ENCODE measurements around the gene MALSU1. TPM values are rescaled to one million over a fixed set of nuclear protein-coding genes. Genes with fewer than 3 reads are reported as not detected.

MALSU1 gene
- total and polyA plus RNA-seq, 2 of the 13 experiments (the other 11 are each of a cell fraction or from before 2014, with no cell fraction given), result 72.0 to 141 TPM

- no peak for TF ChIP-seq PPARG (CRISPR knock-in tag; conservative IDR thresholded peaks at IDR 0.05)
- TF ChIP-seq TSC22D2 (CRISPR knock-in tag; IDR thresholded peaks at IDR 0.05; ENCODE audit: borderline replicate concordance), result no peak
- TF ChIP-seq ZNF253 (CRISPR knock-in tag; IDR thresholded peaks at IDR 0.05; ENCODE audit: borderline replicate concordance), result no peak
- peak; percentile 70; the same call in 1 of the 2 replicates for TF ChIP-seq SIN3A (IDR thresholded peaks at IDR 0.05; ENCODE audit: borderline replicate concordance, low read depth, low read length)
- peak; percentile 89 for TF ChIP-seq ARNT2 (CRISPR knock-in tag; IDR thresholded peaks at IDR 0.05; ENCODE audit: low read depth)
- peak; percentile 57 for TF ChIP-seq GATAD2A (CRISPR knock-in tag; IDR thresholded peaks at IDR 0.05)
- TF ChIP-seq FOXM1 (CRISPR knock-in tag; IDR thresholded peaks at IDR 0.05), result no peak
- TF ChIP-seq ZNF574 (CRISPR knock-in tag; IDR thresholded peaks at IDR 0.05), result peak; percentile 59
- TF ChIP-seq HCFC1 (IDR thresholded peaks at IDR 0.05; ENCODE audit: low read depth, low read length), result peak; percentile 32; the same call in 1 of the 2 replicates
- peak; percentile 75 for TF ChIP-seq ZNF143 (CRISPR knock-in tag; IDR thresholded peaks at IDR 0.05)
- TF ChIP-seq XBP1 (CRISPR knock-in tag; IDR thresholded peaks at IDR 0.05), result no peak
- TF ChIP-seq, protein P1, sequence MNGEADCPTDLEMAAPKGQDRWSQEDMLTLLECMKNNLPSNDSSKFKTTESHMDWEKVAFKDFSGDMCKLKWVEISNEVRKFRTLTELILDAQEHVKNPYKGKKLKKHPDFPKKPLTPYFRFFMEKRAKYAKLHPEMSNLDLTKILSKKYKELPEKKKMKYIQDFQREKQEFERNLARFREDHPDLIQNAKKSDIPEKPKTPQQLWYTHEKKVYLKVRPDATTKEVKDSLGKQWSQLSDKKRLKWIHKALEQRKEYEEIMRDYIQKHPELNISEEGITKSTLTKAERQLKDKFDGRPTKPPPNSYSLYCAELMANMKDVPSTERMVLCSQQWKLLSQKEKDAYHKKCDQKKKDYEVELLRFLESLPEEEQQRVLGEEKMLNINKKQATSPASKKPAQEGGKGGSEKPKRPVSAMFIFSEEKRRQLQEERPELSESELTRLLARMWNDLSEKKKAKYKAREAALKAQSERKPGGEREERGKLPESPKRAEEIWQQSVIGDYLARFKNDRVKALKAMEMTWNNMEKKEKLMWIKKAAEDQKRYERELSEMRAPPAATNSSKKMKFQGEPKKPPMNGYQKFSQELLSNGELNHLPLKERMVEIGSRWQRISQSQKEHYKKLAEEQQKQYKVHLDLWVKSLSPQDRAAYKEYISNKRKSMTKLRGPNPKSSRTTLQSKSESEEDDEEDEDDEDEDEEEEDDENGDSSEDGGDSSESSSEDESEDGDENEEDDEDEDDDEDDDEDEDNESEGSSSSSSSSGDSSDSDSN (CRISPR knock-in tag; IDR thresholded peaks at IDR 0.05), result peak; percentile 94
- 0 out of 2 replicates have a peak, but pooled peaks have one; percentile 43 for TF ChIP-seq POLR2AphosphoS2 (IDR thresholded peaks at IDR 0.05; ENCODE audit: low read depth, low read length)
- TF ChIP-seq RXRA (CRISPR knock-in tag; IDR thresholded peaks at IDR 0.05), result peak; percentile 74; the same call in 1 of the 2 replicates
- TF ChIP-seq CREBL2 (CRISPR knock-in tag; IDR thresholded peaks at IDR 0.05; ENCODE audit: borderline replicate concordance), result no peak
- no peak for TF ChIP-seq ZNF83 (CRISPR knock-in tag; IDR thresholded peaks at IDR 0.05; ENCODE audit: borderline replicate concordance)
- TF ChIP-seq ZNF816 (CRISPR knock-in tag; IDR thresholded peaks at IDR 0.05; ENCODE audit: borderline replicate concordance), result no peak
- TF ChIP-seq ZBTB20 (CRISPR knock-in tag; IDR thresholded peaks at IDR 0.05; ENCODE audit: borderline replicate concordance, low read depth), result 0 out of 2 replicates have a peak, but pooled peaks have one; percentile 35
- TF ChIP-seq ZNF329 (CRISPR knock-in tag; IDR thresholded peaks at IDR 0.05; ENCODE audit: low read depth), result 0 out of 2 replicates have a peak, but pooled peaks have one; percentile 64
- no peak for TF ChIP-seq FIP1L1 (IDR thresholded peaks at IDR 0.05; ENCODE audit: borderline replicate concordance, insufficient read depth, low read depth, low read length)
- TF ChIP-seq SNAPC5 (CRISPR knock-in tag; IDR thresholded peaks at IDR 0.05; ENCODE audit: borderline replicate concordance), result no peak
- TF ChIP-seq REL (CRISPR knock-in tag; conservative IDR thresholded peaks at IDR 0.05), result 0 out of 2 replicates have a peak, but pooled peaks have one; percentile 58
- peak; percentile 53; the same call in 1 of the 2 replicates for TF ChIP-seq MIER3 (CRISPR knock-in tag; IDR thresholded peaks at IDR 0.05; ENCODE audit: borderline replicate concordance)
- peak; percentile 86 for TF ChIP-seq ZNF580 (CRISPR knock-in tag; IDR thresholded peaks at IDR 0.05; ENCODE audit: borderline replicate concordance, low read depth)
These were observed at the start of gene MALSU1 (continued) for GRCh38 chr7:23298885-23299769.
